Sigmoid colon (tissue), 4 donors: Measurements from ENCODE around the gene PLXNB2.

Experiments
- EP300 ChIP-seq, 4 donors: sonication (generic); formaldehyde crosslinking; IDR thresholded peaks; one replicate each; pipeline ENCODE4 v1.6.1; 2017; ENCODE audit warnings: antibody characterized with exemption in 4 of 4
- POLR2A ChIP-seq, 2 donors: fragments of 450-650 bp; IDR thresholded peaks; one replicate each; pipeline ENCODE4 v1.6.1; 2016; ENCODE audit warnings: antibody characterized with exemption in 2 of 2, mild to moderate bottlenecking in 2 of 2, moderate library complexity in 2 of 2
- POLR2AphosphoS5 ChIP-seq, 4 donors: sonication (generic); formaldehyde crosslinking; IDR thresholded peaks; one replicate each; pipeline ENCODE4 v1.6.1; 2017; ENCODE audit warnings: antibody characterized with exemption in 4 of 4
- TF ChIP-seq, protein P1 (sequence below), 4 experiments: fragments of 450-650 bp in 3 of 4; fragments of 200-600 bp in 1 of 4; IDR thresholded peaks; one replicate each; pipeline ENCODE4 v1.5.1; 2016 to 2019; ENCODE audit warnings: antibody characterized with exemption in 4 of 4, mild to moderate bottlenecking in 3 of 4, moderate library complexity in 2 of 4

DNA sequence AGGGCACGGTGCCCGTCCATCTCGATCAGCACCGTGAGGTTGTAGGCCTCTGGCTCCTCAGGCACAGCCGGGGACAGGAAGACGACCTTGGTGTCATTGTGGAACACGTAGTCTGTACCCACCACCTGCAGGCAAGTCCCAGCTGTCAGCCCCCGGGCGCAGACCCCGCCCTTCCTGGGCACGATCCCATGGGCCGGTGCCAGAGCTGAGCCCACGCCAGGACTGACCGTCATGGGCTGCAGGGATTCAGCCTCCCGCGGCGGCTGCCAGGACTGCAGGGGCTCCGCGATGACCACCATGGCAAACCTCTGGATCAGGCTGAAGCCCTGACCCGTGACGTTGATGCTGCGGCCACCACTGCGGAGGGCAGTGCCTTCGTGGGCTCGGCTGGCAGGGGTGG lies 25.5 kb downstream of the PLXNB2 start:
- TF ChIP-seq, protein P1, sequence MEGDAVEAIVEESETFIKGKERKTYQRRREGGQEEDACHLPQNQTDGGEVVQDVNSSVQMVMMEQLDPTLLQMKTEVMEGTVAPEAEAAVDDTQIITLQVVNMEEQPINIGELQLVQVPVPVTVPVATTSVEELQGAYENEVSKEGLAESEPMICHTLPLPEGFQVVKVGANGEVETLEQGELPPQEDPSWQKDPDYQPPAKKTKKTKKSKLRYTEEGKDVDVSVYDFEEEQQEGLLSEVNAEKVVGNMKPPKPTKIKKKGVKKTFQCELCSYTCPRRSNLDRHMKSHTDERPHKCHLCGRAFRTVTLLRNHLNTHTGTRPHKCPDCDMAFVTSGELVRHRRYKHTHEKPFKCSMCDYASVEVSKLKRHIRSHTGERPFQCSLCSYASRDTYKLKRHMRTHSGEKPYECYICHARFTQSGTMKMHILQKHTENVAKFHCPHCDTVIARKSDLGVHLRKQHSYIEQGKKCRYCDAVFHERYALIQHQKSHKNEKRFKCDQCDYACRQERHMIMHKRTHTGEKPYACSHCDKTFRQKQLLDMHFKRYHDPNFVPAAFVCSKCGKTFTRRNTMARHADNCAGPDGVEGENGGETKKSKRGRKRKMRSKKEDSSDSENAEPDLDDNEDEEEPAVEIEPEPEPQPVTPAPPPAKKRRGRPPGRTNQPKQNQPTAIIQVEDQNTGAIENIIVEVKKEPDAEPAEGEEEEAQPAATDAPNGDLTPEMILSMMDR (IDR thresholded peaks at IDR 0.05), result no peak
- TF ChIP-seq EP300 (IDR thresholded peaks at IDR 0.05), result no peak
- no peak for TF ChIP-seq POLR2A (IDR thresholded peaks at IDR 0.05)
- TF ChIP-seq POLR2AphosphoS5 (IDR thresholded peaks at IDR 0.05), result no peak
